CMK (cell line): Measurements from ENCODE around the gene TSG101.

ENCODE experiments used
- DNase-seq: peaks from one replicate; pipeline ENCODE4 v3.0.0-alpha.2; 2010; ENCODE audit warnings: low read depth

The TSG101 gene

GRCh38 chr11:18492888-18493287, 33.9 kb downstream of the TSG101 start:
- no peak for DNase-seq

- DNase-seq: no peak
These were observed 34.8 kb downstream of the TSG101 start for GRCh38 chr11:18491924-18492323.

GRCh38 chr11:18490736-18491485, 35.8 kb downstream of the TSG101 start:
- DNase-seq: no peak

- DNase-seq: no peak
These were observed 36.4 kb downstream of the TSG101 start for GRCh38 chr11:18490319-18490718.

- DNase-seq: no peak
These were observed 40.7 kb downstream of the TSG101 start for GRCh38 chr11:18485913-18486528.

GRCh38 chr11:18479063-18479462, 47.7 kb downstream of the TSG101 start:
- no peak for DNase-seq

GRCh38 chr11:18472587-18472986, 54.2 kb downstream of the TSG101 start:
- no peak for DNase-seq

- DNase-seq: no peak
These were observed 54.7 kb downstream of the TSG101 start for GRCh38 chr11:18471995-18472394.

GRCh38 chr11:18468961-18469360, 57.8 kb downstream of the TSG101 start:
- DNase-seq: no peak

GRCh38 chr11:18468059-18468458, 58.7 kb downstream of the TSG101 start:
- no peak for DNase-seq

GRCh38 chr11:18466402-18466801, 60.3 kb downstream of the TSG101 start:
- DNase-seq: no peak

- DNase-seq: no peak
These were observed 63.3 kb downstream of the TSG101 start for GRCh38 chr11:18463439-18463838.

- DNase-seq: no peak
These were observed 64.8 kb downstream of the TSG101 start for GRCh38 chr11:18461909-18462308.

GRCh38 chr11:18459634-18460033, 67.1 kb downstream of the TSG101 start:
- DNase-seq: no peak

GRCh38 chr11:18457450-18457849, 69.3 kb downstream of the TSG101 start:
- no peak for DNase-seq

- DNase-seq: no peak
These were observed 70.9 kb downstream of the TSG101 start, which contains the start of gene LDHAL6A for GRCh38 chr11:18455686-18456372. TSS of gene LDHAL6A (plus strand) at chr11:18455856. CDS start at chr11:18456681, 825 bp downstream.

- no peak for DNase-seq
These were observed 73.8 kb downstream of the TSG101 start for GRCh38 chr11:18452927-18453326.

- DNase-seq: no peak
These were observed 77.5 kb downstream of the TSG101 start for GRCh38 chr11:18449251-18449650.

- DNase-seq: no peak
These were observed 88.1 kb downstream of the TSG101 start for GRCh38 chr11:18438691-18439090.
